ENCODE measurements around the gene ADAMTSL1.

DNA sequence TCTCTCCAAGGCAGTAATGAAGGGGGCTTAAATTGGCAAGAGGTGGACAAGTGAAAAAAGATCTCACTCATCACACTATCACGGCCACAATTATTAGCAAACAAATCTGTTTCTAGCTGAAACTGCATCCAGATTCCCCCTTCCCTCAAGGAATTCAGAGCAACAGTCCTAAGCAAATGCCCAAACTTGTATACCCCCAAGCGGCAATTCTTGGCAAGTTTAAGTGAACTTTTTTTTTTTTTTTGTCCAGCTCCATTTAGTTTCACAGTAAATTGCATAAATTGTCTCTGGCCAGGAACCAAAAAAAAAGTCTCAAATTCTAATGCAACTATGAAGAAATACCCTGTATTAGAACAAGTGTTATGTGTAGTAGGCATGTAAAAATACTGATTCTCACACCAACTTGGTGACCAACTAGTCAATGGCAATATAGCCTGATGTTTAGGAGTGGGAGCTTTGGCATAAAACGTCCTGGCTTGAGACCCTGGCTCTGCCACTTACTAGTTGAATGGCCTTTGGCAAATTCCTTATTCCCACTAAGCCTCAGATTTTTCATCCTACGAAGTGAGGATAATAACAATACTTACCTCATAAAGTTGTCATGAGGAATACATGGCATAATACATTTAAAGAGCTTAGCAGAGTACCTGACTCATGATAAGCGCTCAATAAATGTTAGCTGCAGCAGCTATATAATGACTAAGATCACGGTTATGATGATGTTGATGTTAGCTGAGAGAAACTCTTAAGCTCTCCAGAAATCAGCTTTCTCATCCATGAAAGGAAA is 193.2 kb downstream of the ADAMTSL1 start:
- TF ChIP-seq, protein P1, sequence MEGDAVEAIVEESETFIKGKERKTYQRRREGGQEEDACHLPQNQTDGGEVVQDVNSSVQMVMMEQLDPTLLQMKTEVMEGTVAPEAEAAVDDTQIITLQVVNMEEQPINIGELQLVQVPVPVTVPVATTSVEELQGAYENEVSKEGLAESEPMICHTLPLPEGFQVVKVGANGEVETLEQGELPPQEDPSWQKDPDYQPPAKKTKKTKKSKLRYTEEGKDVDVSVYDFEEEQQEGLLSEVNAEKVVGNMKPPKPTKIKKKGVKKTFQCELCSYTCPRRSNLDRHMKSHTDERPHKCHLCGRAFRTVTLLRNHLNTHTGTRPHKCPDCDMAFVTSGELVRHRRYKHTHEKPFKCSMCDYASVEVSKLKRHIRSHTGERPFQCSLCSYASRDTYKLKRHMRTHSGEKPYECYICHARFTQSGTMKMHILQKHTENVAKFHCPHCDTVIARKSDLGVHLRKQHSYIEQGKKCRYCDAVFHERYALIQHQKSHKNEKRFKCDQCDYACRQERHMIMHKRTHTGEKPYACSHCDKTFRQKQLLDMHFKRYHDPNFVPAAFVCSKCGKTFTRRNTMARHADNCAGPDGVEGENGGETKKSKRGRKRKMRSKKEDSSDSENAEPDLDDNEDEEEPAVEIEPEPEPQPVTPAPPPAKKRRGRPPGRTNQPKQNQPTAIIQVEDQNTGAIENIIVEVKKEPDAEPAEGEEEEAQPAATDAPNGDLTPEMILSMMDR (IDR thresholded peaks at IDR 0.05) = no peak
- TF ChIP-seq POLR2AphosphoS5 (IDR thresholded peaks at IDR 0.05) = no peak
